Stimulated activated CD4-positive, alpha-beta T cell treated with anti-CD3 and anti-CD28 coated beads, Interleukin-2, amount 100 ng/mL, for 4 hours (primary cell): ENCODE measurements around the gene MEIS3.

Experiments
- DNase-seq: peaks from one replicate; pipeline ENCODE4 v3.0.0-alpha.2; 2020; ENCODE audit warnings: low read depth

Gene MEIS3

GRCh38 chr19:47419030-47419783 is at the start of gene MEIS3:
TSS of gene MEIS3 (minus strand) at chr19:47419527. CDS start at chr19:47419081, 446 bp downstream.
- no peak for DNase-seq

GRCh38 chr19:47467914-47468313 is 48.6 kb upstream of the MEIS3 start:
- DNase-seq: no peak

GRCh38 chr19:47465957-47466356 is 46.6 kb upstream of the MEIS3 start:
- no peak for DNase-seq

GRCh38 chr19:47464675-47465419 is 45.5 kb upstream of the MEIS3 start:
- DNase-seq: no peak

- DNase-seq: no peak
These were observed 42.5 kb upstream of the MEIS3 start for GRCh38 chr19:47461876-47462275.

GRCh38 chr19:47459477-47459876 is 40.1 kb upstream of the MEIS3 start:
- DNase-seq: no peak

GRCh38 chr19:47458672-47459071 is 39.3 kb upstream of the MEIS3 start:
- DNase-seq: no peak

- no peak for DNase-seq
These were observed 37.6 kb upstream of the MEIS3 start for GRCh38 chr19:47456721-47457474.

- DNase-seq: no peak
These were observed 31.2 kb upstream of the MEIS3 start for GRCh38 chr19:47450478-47450877.

- no peak for DNase-seq
These were observed 29.0 kb upstream of the MEIS3 start for GRCh38 chr19:47448360-47448727.

GRCh38 chr19:47447470-47448359 is 28.4 kb upstream of the MEIS3 start:
- peak; percentile 25 for DNase-seq

- no peak for DNase-seq
These were observed 27.5 kb upstream of the MEIS3 start for GRCh38 chr19:47446534-47447469.

GRCh38 chr19:47445937-47446402 is 26.6 kb upstream of the MEIS3 start:
- DNase-seq: peak; percentile 90

GRCh38 chr19:47445527-47445926 is 26.2 kb upstream of the MEIS3 start:
- DNase-seq: no peak

- peak; percentile 26 for DNase-seq
These were observed 25.1 kb upstream of the MEIS3 start for GRCh38 chr19:47444388-47444821.

GRCh38 chr19:47443331-47443730 is 24.0 kb upstream of the MEIS3 start:
- no peak for DNase-seq

GRCh38 chr19:47438793-47439220 is 19.5 kb upstream of the MEIS3 start:
- no peak for DNase-seq

GRCh38 chr19:47437500-47437899 is 18.2 kb upstream of the MEIS3 start:
- no peak for DNase-seq

GRCh38 chr19:47436712-47437401 is 17.5 kb upstream of the MEIS3 start:
- DNase-seq: peak; percentile 80
